Ishikawa (cell line): ENCODE results near the gene MTMR2.

Experiments used
- CEBPB ChIP-seq: IDR thresholded peaks from 2 replicates; pipeline ENCODE4 v1.6.1; 2012
- CREB1 ChIP-seq: IDR thresholded peaks from 2 replicates; pipeline ENCODE4 v1.6.1; 2012; ENCODE audit warnings: low read depth
- EGR1 ChIP-seq: IDR thresholded peaks from 2 replicates; pipeline ENCODE4 v1.6.1; 2012
- EP300 ChIP-seq: IDR thresholded peaks from 2 replicates; pipeline ENCODE4 v1.6.1; 2012; ENCODE audit warnings: borderline replicate concordance
- FOXM1 ChIP-seq: IDR thresholded peaks from 2 replicates; pipeline ENCODE4 v1.6.1; 2012; ENCODE audit warnings: low read depth, borderline replicate concordance
- MAX ChIP-seq: IDR thresholded peaks from 2 replicates; pipeline ENCODE4 v1.6.1; 2012
- NFIC ChIP-seq: IDR thresholded peaks from 2 replicates; pipeline ENCODE4 v1.6.1; 2012
- RAD21 ChIP-seq: IDR thresholded peaks from 2 replicates; pipeline ENCODE4 v1.6.1; 2012; ENCODE audit warnings: low read depth
- REST ChIP-seq: IDR thresholded peaks from 2 replicates; pipeline ENCODE4 v1.6.1; 2012; ENCODE audit warnings: low read depth, mild to moderate bottlenecking
- TAF1 ChIP-seq: IDR thresholded peaks from 2 replicates; pipeline ENCODE4 v1.6.1; 2012; ENCODE audit warnings: low read depth, mild to moderate bottlenecking
- TCF12 ChIP-seq: IDR thresholded peaks from 2 replicates; pipeline ENCODE4 v1.6.1; 2012; ENCODE audit warnings: low read depth
- TEAD4 ChIP-seq: IDR thresholded peaks from 2 replicates; pipeline ENCODE4 v1.6.1; 2012
- YY1 ChIP-seq: IDR thresholded peaks from 2 replicates; pipeline ENCODE4 v1.6.1; 2012; ENCODE audit warnings: low read depth
- ZBTB7A ChIP-seq: IDR thresholded peaks from 2 replicates; pipeline ENCODE4 v1.6.1; 2012; ENCODE audit warnings: low read depth
- TF ChIP-seq, protein P1 (sequence below): IDR thresholded peaks from 2 replicates; pipeline ENCODE4 v1.6.1; 2012

Gene MTMR2

DNA sequence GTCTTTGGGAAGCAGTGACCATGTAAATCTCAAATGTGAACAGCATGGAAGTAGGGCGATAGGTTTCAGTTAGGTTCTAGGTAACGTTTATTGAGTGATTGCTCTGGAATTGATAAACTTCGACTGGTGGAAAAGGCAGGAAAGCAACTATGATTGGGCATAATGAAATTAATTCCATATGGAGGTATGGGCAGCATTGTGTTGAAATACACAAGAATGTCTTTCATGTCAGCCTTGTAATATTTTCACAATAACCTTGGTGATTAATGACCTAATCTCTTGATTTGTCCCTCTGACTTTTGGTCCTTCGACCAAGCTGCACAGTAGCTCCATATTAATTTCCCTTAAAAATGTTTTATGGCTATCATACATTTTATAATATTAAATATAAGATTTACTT, 130.8 kb downstream of the MTMR2 start:
- TF ChIP-seq CREB1 (no peak), CEBPB (no peak), EP300 (no peak), TAF1 (no peak), YY1 (no peak), EGR1 (no peak), ZBTB7A (no peak), RAD21 (no peak), TCF12 (no peak), FOXM1 (no peak), MAX (no peak), REST (no peak), NFIC (no peak), TEAD4 (no peak)
- TF ChIP-seq, protein P1, sequence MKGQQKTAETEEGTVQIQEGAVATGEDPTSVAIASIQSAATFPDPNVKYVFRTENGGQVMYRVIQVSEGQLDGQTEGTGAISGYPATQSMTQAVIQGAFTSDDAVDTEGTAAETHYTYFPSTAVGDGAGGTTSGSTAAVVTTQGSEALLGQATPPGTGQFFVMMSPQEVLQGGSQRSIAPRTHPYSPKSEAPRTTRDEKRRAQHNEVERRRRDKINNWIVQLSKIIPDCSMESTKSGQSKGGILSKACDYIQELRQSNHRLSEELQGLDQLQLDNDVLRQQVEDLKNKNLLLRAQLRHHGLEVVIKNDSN = no peak

DNA sequence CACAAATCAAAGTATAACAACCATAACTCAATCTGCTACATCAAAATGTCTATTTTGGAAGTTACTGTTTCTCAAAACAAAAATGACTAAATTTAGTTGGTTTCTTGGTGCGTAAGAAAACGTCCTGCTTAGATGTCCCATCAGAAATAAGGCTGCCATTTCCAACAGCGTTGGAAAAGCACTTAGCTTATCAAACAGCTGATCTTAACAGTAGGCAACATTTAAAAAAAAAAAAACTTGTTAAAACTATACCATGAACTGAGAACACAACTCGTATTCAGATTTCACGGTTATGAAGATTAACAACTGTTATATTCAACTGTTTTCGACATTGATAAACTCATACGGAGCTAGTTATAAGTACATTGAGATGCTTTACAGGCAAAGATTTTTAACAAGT, 131.2 kb downstream of the MTMR2 start:
- TF ChIP-seq, protein P1 = no peak
- TF ChIP-seq TCF12 = no peak
- no peak for TF ChIP-seq YY1
- no peak for TF ChIP-seq EGR1
- no peak for TF ChIP-seq CREB1
- no peak for TF ChIP-seq ZBTB7A
- no peak for TF ChIP-seq CEBPB
- no peak for TF ChIP-seq TAF1
- TF ChIP-seq MAX = no peak

GRCh38 chr11:95792200-95792599, 131.7 kb downstream of the MTMR2 start:
- no peak for TF ChIP-seq RAD21
- no peak for TF ChIP-seq TCF12
- no peak for TF ChIP-seq FOXM1
- no peak for TF ChIP-seq TEAD4
- no peak for TF ChIP-seq REST
- no peak for TF ChIP-seq MAX
- TF ChIP-seq CEBPB = no peak
- TF ChIP-seq CREB1 = no peak
- no peak for TF ChIP-seq ZBTB7A
- TF ChIP-seq YY1 = no peak
- TF ChIP-seq NFIC = no peak
- TF ChIP-seq, protein P1 = no peak
- TF ChIP-seq EP300 = no peak

DNA sequence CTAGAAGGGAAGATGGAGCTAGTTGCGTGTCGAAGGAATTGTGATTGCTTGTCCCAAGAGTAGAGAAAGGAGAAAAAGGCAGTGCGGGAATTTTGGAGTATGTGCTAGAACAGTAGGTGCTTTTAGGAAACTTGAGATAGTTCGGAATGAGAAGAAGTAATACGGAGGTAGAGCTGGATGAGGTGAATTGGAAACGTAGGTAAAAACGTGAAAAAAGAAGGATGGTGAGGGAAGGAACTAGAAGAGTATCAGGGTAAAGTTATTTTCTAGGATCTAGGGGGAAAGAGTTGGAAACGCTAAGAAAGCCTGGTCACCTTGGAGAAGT, 132.2 kb downstream of the MTMR2 start:
- TF ChIP-seq FOXM1 (no peak), TEAD4 (no peak), CREB1 (no peak), EP300 (no peak), TCF12 (no peak), REST (no peak), TAF1 (no peak), MAX (no peak), EGR1 (no peak), RAD21 (no peak), YY1 (no peak), ZBTB7A (no peak), NFIC (no peak), CEBPB (no peak)
- TF ChIP-seq, protein P1 = no peak
